Midbrain (tissue), 1 donor: ENCODE data around the gene IYD.

Source experiments
- DNase-seq: peaks from one replicate; lab custom pipeline; 2025; lab: John Stamatoyannopoulos, UW

IYD gene, protein sequence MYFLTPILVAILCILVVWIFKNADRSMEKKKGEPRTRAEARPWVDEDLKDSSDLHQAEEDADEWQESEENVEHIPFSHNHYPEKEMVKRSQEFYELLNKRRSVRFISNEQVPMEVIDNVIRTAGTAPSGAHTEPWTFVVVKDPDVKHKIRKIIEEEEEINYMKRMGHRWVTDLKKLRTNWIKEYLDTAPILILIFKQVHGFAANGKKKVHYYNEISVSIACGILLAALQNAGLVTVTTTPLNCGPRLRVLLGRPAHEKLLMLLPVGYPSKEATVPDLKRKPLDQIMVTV

DNA sequence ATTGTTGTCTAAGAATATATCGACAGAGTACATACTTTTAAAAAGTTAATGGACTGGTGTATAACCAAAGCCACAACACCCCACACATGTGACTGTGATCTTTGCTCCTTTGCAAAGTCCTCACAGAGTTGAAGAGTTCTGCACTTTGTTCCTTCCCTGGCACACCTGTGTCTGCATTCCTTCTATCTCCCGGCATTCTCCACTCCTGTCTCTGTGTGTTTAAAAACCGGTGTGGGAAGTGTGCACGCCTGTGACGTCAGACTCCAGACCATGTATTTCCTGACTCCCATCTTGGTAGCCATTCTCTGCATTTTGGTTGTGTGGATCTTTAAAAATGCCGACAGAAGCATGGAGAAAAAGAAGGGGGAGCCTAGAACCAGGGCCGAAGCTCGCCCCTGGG, at the start of gene IYD:
Gene IYD, plus strand, starts transcription at position 251 of the 400 bp plus-strand sequence. Its CDS starts 20 bp downstream, at position 271.
- DNase-seq = no peak

DNA sequence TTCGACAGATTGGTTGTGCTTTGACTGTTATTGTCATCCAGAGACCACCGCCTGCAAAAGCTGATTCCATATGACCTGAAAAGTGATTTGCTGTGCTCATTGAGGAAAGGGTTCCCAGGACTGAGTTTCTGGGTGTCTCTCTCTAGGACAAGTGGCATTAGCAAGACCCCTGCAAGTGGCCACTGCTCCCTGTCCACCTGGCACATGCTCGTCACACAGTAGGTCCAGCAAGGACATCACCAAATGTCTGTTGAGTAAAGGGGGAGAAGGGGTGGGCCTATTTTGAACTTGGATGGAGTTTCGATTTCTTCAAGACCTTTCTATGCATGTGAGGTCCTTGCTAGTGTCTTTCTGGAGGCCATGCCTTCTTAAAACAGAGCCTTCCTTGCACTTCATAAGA, 48.9 kb upstream of the IYD start:
- DNase-seq = no peak

GRCh38 chr6:150320442-150320841, 48.4 kb upstream of the IYD start:
- DNase-seq = peak; percentile 25

- no peak for DNase-seq
Observed at GRCh38 chr6:150322466-150322871, 46.3 kb upstream of the IYD start.

- no peak for DNase-seq
Observed at GRCh38 chr6:150323205-150323604, 45.6 kb upstream of the IYD start.

DNA sequence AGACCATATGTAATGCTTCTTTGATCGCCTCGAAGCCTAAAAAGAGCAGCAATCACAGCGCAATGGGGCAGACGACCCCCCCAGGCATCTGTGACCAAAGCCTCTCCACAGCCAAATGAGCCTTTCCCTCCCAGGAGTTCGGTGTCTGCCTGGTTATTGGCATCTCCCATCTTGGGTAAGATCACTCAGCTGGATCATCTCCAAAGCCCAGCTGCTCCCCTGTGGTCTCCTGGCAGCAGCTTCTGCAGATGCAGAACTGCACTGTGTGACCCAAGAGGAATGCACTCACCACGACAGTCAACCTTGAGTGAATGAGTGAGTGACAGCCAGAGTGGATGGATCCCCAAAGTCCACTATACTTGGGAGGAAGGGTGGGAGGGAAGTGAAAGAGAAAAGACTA, 44.8 kb upstream of the IYD start:
- DNase-seq = no peak

GRCh38 chr6:150325066-150325772, 43.6 kb upstream of the IYD start:
- DNase-seq = no peak

DNA sequence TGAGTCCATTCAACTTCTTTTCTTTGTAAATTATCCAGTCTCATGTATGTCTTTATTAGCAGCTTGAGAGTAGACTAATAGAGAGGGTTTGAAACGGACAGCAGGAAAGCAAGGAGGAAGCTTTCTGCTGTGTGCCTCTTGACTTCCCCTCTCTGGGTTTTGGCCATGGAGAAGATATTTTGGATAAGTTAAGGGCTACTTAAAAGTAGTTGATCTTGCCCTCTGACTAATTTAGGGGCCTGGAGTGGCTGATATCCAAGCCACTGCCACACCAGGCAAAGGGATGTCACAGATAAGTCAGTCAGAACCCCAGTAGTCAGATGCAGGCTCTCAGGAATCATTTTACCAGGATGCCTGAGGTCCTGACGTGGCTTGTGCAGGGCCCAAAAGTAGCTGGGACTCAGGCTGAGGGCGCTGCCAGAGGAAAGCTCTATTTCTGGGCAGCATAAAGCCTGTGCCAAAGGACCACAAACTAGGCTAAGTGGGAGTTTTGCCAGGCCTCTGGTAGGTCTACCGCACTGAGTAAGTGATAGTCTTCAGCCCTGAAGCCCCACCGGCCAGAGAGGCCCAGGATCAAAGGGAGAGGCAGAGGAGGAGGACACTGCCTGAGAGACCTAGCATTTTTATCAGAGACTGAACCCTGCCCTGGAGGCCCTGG, 41.6 kb upstream of the IYD start:
- no peak for DNase-seq

GRCh38 chr6:150328744-150329405, 39.9 kb upstream of the IYD start:
- DNase-seq = no peak

GRCh38 chr6:150331344-150331743, 37.5 kb upstream of the IYD start:
- DNase-seq = no peak

GRCh38 chr6:150332939-150333584, 35.8 kb upstream of the IYD start:
- DNase-seq = no peak

- no peak for DNase-seq
Observed at GRCh38 chr6:150333585-150333941, 35.2 kb upstream of the IYD start.

- DNase-seq = peak; percentile 30
Observed at GRCh38 chr6:150334790-150335783, 33.7 kb upstream of the IYD start.

GRCh38 chr6:150336299-150336698, 32.5 kb upstream of the IYD start:
- no peak for DNase-seq

GRCh38 chr6:150336708-150337107, 32.1 kb upstream of the IYD start:
- no peak for DNase-seq

DNA sequence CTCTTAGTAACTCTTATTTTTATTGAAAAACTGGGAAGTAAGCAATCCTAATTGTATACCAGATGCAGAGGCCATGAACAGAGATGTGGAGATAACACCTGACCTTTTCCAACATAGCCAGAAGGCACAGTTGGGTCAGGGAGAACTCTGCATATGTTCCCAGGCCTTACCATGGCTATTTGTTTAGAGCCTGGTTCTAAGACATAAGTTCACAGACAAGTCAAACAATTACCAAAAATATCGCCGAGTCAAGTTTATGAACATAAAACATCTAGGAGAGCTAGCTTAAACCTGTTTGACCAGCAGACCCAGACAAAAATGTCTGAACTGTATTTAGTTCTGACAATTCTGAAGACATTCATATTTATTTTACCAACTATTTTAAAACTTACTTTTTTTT, 26.7 kb upstream of the IYD start:
- DNase-seq = no peak

DNA sequence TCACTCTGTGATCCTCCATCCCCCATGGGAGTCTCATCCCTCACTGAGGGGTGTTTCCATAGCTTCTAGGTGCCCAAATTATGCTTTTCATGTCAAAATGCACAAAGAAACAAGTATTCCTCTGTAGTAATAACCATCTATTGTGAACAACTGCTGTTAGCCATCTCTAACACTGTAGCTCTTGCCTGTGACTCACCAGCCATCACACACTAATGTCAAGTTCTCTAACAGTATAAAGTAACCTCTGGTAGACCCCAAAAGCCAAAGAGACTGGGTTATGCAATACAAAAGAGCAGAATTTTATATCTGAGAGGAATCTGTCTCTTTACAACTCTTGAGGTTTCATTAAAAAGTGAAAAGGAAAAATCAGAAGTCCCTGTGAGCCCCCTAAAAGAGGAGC, 25.4 kb upstream of the IYD start:
- no peak for DNase-seq

DNA sequence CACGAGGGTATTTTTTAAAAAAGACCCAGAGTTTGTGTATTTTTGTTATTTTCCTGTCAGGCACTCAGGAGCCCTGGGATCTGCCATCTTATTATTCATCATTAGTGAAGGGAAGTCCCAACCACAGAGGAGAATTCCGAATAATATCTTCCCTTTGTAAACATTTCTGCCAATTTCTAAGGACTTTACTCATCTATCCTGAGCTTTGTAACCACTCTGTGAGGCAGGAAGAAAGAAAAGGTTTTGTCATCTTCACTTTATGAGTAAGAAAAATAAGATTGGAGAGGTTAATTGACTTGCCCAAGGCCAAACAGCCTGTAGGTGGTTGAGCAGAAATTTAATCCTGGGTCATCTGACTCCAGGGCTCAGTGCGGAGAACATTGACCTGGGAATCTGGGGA, 23.0 kb upstream of the IYD start:
- no peak for DNase-seq

DNA sequence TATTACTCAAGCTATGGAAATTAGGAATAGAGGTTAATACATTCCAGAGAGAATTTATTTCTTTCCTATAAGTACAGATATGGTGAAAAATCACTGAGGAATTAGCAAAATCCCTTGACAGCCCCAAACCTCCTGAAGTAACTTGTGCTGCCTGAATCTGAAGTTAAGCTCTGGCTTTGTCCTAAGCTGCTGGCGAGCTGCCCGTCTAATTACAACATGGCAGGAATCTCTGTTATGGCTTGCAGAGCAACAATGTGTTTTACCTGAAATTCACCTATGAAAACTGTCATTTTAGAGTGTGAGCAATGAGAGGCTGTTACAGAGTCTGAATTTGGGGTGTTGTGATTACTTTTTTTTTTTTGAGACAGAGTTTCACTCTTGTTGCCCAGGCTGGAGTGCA, 22.5 kb upstream of the IYD start:
- peak; percentile 0 for DNase-seq

DNA sequence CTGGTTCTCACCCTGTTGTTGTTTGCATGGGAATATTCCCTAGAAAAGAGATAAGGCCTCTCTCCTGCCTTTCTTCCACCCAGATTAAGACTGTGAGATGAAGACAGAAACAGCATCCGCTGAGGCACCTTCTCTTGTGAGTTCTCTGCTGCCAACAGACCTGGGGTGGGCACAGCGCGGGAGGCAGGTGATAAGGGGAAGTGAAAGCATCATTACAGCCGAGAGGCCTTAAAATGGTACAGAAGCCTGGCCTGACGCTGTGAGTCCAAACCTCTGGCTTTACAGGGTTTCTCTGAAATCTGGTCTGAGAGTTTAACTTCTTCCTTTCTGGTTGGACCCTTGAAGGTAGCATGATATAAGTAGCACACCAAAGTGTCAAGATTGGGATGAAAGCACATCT, 21.0 kb upstream of the IYD start:
- no peak for DNase-seq

GRCh38 chr6:150349546-150349945, 19.3 kb upstream of the IYD start:
- DNase-seq = no peak
